CD4-positive, alpha-beta T cell treated with Interleukin-4 for 4 hours (primary cell): Measurements from ENCODE around the gene PLXNB2.

ENCODE experiments used
- DNase-seq: peaks from one replicate; pipeline ENCODE4 v3.0.0-alpha.2; 2020

PLXNB2 gene

DNA sequence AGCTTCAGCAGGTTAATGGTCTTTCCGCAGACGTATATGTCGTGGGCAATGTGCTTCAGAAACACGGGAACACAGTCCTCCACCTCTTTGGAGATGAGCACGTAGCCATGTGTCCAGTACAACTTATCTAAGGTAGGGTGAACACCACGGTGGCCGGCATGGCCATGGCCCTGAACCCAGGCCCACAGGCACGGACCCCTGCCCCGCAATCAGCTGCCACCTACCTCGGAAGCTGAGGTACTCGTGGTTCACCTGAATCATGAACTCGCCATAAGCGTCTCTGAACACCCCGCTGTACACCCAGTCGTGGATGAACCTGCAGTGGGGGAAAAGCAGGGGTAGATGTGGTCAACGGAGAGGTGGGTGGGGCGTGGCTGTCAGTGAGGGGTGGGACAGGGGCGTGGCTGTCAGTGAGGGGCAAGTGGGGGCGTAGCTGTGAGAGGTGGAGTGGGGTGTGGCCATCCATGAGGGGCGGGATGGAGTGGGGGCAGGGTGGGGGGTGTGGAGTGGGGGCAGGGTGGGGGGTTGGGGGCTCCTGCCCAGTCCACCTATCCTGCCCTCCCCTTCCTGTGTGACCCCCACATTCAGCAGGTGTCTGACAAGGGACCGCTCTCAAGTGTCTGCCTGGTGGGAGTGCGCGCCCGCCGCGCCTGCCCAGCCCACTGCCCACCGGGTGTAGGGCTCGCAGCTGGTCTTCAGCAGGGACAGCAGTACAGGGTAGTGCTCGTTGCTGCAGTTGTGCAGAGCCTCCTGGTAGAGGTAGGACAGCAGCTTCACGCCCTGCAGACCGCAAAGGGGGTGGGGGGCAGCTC is 81.2 kb downstream of the PLXNB2 start:
- DNase-seq, result no peak

- DNase-seq, result no peak
Observed at GRCh38 chr22:50225200-50225969, 82.1 kb downstream of the PLXNB2 start.
